HL-60 (cell line): ENCODE measurements around the gene TUBB8.

Experiments
- DNase-seq, 2 experiments: peaks; one replicate each; pipeline ENCODE4 v3.0.0-alpha.2; 2010 to 2020; ENCODE audit warnings: low read depth in 1 of 2, low spot score in 1 of 2
- H3K27ac ChIP-seq: fragments of 250-450 bp; sonication (Bioruptor Pico); replicated peaks from 2 replicates; pipeline ENCODE4 v1.5.1; 2020; ENCODE audit warnings: mild to moderate bottlenecking, moderate library complexity
- H3K27me3 ChIP-seq: fragments of 250-450 bp; sonication (Bioruptor Pico); 2 replicates; pipeline ENCODE4 v1.5.1; 2021; ENCODE audit warnings: mild to moderate bottlenecking, moderate library complexity; ENCODE audit not compliant: insufficient read depth, poor library complexity, severe bottlenecking
- H3K4me3 ChIP-seq: replicated peaks from 2 replicates; pipeline ENCODE4 v1.5.1; 2011; ENCODE audit warnings: mild to moderate bottlenecking, control low read depth, low read length; ENCODE audit not compliant: insufficient read depth
- GABPA ChIP-seq: IDR thresholded peaks from 2 replicates; pipeline ENCODE4 v1.6.1; 2012; ENCODE audit warnings: low read depth
- POLR2AphosphoS5 ChIP-seq: IDR thresholded peaks from 2 replicates; pipeline ENCODE4 v1.6.1; 2012; ENCODE audit warnings: low read depth
- SPI1 ChIP-seq: IDR thresholded peaks from 2 replicates; pipeline ENCODE4 v1.6.1; 2012; ENCODE audit warnings: low read depth, mild to moderate bottlenecking, borderline replicate concordance
- long read RNA-seq: library from polyadenylated mRNA; unstranded; transcript quantifications from one replicate; pipeline ENCODE4 v2.0.0, GENCODE V29; 2020
- TF ChIP-seq, protein P1 (sequence below): IDR thresholded peaks from 2 replicates; pipeline ENCODE4 v1.6.1; 2012; ENCODE audit warnings: low read depth; ENCODE audit not compliant: insufficient replicate concordance
- TF ChIP-seq, protein P2 (sequence below): IDR thresholded peaks from one replicate; pipeline ENCODE4 v1.5.1; 2011; ENCODE audit warnings: low read length, control low read depth, inconsistent platforms; ENCODE audit not compliant: insufficient read depth

Gene TUBB8
- long read RNA-seq, result 0 reads

DNA sequence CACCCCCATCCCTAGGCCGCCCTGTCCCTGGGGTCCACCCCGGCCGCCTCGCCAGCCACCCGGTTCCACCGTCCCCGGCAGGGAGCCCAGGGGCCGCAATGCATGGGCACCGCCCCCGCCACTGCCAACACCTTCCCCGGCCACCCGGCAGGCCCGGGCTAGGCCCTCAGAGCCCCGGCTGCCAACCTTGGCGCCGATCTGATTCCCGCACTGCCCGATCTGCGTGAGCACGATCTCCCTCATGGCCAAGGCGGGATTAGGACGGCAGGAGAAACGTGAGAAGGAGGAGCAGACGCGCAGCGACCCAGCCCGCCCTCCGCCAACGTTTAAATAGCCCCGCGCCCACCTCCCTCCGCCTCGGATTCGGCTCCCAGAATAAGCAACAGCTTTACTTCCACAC is at the start of gene TUBB8:
TUBB8 (minus strand) TSS at position 301 of the 400 bp plus-strand sequence; CDS start at position 243, 58 bp downstream.
- DNase-seq, result no peak
- Histone ChIP-seq H3K27ac (no peak within 1 kb of the TSS), H3K27me3 (no peaks in the 10 kb centered on the region), H3K4me3 (no peak within 1 kb of the TSS)
- TF ChIP-seq, protein P1, sequence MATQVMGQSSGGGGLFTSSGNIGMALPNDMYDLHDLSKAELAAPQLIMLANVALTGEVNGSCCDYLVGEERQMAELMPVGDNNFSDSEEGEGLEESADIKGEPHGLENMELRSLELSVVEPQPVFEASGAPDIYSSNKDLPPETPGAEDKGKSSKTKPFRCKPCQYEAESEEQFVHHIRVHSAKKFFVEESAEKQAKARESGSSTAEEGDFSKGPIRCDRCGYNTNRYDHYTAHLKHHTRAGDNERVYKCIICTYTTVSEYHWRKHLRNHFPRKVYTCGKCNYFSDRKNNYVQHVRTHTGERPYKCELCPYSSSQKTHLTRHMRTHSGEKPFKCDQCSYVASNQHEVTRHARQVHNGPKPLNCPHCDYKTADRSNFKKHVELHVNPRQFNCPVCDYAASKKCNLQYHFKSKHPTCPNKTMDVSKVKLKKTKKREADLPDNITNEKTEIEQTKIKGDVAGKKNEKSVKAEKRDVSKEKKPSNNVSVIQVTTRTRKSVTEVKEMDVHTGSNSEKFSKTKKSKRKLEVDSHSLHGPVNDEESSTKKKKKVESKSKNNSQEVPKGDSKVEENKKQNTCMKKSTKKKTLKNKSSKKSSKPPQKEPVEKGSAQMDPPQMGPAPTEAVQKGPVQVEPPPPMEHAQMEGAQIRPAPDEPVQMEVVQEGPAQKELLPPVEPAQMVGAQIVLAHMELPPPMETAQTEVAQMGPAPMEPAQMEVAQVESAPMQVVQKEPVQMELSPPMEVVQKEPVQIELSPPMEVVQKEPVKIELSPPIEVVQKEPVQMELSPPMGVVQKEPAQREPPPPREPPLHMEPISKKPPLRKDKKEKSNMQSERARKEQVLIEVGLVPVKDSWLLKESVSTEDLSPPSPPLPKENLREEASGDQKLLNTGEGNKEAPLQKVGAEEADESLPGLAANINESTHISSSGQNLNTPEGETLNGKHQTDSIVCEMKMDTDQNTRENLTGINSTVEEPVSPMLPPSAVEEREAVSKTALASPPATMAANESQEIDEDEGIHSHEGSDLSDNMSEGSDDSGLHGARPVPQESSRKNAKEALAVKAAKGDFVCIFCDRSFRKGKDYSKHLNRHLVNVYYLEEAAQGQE, result no peak
- TF ChIP-seq, protein P2, sequence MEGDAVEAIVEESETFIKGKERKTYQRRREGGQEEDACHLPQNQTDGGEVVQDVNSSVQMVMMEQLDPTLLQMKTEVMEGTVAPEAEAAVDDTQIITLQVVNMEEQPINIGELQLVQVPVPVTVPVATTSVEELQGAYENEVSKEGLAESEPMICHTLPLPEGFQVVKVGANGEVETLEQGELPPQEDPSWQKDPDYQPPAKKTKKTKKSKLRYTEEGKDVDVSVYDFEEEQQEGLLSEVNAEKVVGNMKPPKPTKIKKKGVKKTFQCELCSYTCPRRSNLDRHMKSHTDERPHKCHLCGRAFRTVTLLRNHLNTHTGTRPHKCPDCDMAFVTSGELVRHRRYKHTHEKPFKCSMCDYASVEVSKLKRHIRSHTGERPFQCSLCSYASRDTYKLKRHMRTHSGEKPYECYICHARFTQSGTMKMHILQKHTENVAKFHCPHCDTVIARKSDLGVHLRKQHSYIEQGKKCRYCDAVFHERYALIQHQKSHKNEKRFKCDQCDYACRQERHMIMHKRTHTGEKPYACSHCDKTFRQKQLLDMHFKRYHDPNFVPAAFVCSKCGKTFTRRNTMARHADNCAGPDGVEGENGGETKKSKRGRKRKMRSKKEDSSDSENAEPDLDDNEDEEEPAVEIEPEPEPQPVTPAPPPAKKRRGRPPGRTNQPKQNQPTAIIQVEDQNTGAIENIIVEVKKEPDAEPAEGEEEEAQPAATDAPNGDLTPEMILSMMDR, result no peak
- TF ChIP-seq SPI1 (no peak), POLR2AphosphoS5 (no peak), GABPA (no peak)

DNA sequence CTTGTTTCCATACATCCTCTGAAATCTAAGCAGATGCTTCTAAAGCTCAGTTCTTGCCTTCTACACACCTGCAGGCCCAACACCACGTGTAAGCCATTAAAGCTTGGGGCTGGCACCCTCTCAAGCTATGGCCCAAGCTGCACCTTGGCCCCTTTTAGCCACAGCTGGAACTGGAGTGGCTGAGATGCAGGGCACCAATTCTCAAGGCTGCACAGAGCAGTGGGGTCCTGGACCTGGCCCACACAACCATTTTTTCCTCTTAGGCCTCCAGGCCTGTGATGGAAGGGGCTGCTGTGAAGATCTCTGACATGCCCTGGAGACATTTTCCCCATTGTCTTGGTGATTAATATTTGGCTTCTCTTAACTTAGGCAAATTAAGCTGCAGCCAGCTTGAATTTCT is 47.4 kb upstream of the TUBB8 start:
- H3K27me3 ChIP-seq, result no peaks in the 10 kb centered on the region
- no peak for DNase-seq
- TF ChIP-seq SPI1 (no peak), POLR2AphosphoS5 (no peak), GABPA (no peak)
- TF ChIP-seq, protein P1, result no peak
- TF ChIP-seq, protein P2, result no peak
- H3K27ac ChIP-seq, result no peak overlapping the region
- no peak overlapping the region for H3K4me3 ChIP-seq

DNA sequence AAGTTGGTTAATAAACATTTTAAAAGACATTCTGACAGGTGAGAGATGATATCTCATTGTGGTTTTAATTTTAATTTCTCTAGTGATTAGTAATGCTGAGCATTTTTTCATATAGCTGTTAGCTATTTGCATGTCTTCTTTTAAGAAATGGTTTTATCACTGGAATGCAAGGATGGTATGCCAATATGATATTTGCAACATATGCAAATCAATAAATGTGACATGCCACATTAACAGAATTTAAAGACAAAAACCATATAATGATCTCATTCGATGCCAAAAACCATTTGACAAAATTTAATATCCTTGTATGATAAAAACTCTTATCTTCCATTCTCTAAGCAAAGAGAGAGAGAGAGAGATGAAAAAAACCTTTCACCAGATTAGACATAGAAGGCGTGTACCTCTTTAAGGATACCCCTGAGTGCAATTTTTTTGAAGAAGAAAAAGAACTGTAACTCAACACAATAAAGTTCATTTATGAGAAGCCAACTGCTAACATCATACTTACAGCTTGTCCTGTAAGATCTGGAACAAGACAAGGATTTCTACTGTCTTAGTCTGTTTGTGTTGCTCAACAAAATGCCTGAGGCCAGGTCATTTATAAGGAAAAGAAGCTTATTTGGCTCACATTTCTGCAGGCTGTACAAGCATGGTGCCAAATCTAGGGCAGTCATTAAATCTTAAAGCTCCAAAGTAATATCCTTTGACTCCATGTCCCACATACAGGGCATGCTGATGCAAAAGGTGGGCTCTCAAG is 46.4 kb upstream of the TUBB8 start:
- no peak for TF ChIP-seq POLR2AphosphoS5
- no peak for TF ChIP-seq GABPA
- TF ChIP-seq, protein P2, result no peak
- no peak for TF ChIP-seq SPI1
- TF ChIP-seq, protein P1, result no peak
- DNase-seq, result no peak

More for the DNA sequence above, 46.4 kb upstream of the TUBB8 start:
- Histone ChIP-seq H3K4me3 (no peak overlapping the region), H3K27ac (no peak overlapping the region), H3K27me3 (no peaks in the 10 kb centered on the region)
